ENCODE data around the gene MOB3B. TPM values are rescaled to one million over a fixed set of nuclear protein-coding genes. Genes with fewer than 3 reads are reported as not detected.
"Not testable (repeated sequence)": the region's sequence is repeated elsewhere in the genome, so short reads cannot be mapped to it uniquely, and the experiment has no call there.

MOB3B gene
- total RNA-seq, 2 experiments from 2014 or later = 1.3 TPM

DNA sequence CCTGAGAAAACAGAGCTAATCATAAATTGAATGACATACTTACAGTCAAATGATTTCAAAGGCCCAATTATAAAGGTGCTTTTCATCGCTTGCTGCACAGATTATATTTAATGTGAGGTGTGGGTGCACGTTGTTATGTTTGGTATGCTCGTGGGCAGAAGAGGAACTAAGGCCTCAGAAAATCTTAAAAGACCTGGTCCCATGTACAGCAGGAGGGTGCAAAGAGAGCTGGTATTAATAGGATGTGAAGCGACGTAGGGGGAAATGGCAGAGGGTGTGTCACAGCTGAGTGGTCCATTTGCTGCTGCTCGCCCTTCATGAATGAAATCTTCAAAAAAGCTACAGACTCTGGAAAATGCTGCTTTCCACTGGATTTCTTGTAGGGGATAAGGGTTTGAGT lies 46.0 kb downstream of the MOB3B start:
- Mint-ChIP-seq H3K4me1 (peaks cover 17% of the 10 kb centered on the region), H3K27ac (no peak overlapping the region), H3K4me3 (no peak overlapping the region), H3K9me3 (peaks cover 5% of the 10 kb centered on the region), H3K27me3 (no peaks in the 10 kb centered on the region), H3K36me3 (no peaks in the 10 kb centered on the region)
- no peak for DNase-seq

DNA sequence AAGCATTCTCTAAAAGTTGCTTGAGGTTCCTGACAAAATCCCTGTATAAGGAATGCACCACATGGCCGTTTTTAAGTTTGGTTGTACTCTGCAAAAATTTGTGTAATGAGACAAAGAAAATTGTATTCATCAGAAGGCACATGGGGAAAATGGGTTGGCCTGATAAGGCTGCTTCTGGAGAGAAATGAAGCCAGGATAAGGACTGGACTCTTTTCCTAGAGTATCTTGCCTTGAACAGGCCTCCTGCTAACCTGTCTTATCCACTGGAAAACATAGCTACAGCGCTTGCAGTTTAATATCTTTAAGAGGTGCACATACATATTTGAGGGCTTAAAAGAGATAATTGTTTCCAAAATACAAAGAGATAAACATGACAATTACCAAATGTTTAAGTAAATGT lies 46.9 kb downstream of the MOB3B start:
- H3K27me3 Mint-ChIP-seq = no peaks in the 10 kb centered on the region
- H3K4me3 Mint-ChIP-seq = no peak overlapping the region
- peaks cover 17% of the 10 kb centered on the region for H3K4me1 Mint-ChIP-seq
- H3K9me3 Mint-ChIP-seq = peaks cover 13% of the 10 kb centered on the region
- DNase-seq = no peak
- peaks cover 7% of the 10 kb centered on the region for H3K36me3 Mint-ChIP-seq
- H3K27ac Mint-ChIP-seq = no peak overlapping the region

DNA sequence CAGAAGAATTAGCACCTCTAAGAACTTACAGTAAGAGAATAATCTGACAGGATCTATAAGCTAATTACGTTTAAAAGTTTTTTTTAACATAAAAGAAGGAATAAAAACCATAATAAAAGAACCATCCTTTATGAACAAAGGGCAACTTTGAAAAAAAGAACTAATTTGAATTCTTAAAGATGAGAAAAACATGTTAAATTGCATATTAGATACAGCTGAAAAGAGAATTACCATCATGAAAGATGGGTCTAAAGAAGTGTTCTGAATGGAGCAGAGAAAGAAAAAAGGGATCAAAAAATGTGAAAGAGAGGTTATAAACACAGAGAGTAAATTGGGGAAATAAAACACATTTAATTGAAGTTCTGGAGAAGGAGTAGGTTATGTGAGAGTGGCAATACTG lies 51.3 kb downstream of the MOB3B start:
- H3K9me3 Mint-ChIP-seq = peaks cover 13% of the 10 kb centered on the region
- H3K27me3 Mint-ChIP-seq = no peaks in the 10 kb centered on the region
- H3K36me3 Mint-ChIP-seq = peaks cover 13% of the 10 kb centered on the region
- no peak overlapping the region for H3K27ac Mint-ChIP-seq
- H3K4me1 Mint-ChIP-seq = no peaks in the 10 kb centered on the region
- H3K4me3 Mint-ChIP-seq = no peak overlapping the region
- DNase-seq = no peak

DNA sequence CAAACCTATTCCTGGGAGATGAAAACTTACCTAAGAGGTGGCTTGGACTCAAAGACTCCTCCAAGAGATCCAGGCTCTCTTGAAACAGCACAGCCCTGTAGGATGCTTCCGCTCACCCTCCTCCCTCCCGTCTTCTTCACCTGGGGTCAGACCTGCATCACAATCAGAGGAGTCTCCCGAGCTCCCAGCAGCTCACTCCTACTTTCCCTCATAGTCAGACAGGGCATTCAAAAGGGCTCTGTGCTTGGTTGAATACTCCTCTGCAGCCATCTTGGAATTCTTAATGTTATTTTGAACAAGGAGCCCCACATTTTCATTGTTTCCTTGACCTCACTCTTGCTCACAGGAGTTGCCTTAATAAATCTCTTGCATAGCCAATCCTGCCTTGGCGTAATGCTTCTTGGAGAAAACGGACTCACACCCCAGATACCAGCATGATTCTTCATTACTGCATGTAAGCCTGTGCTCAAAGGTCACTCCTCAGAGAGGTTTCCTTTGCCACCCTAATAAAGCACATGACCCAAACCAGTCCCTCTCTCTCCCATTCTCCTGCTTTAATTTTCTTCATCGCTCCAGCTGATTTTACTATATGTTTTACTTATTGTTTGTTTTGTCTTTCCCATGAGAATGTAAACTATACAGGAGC lies 52.6 kb downstream of the MOB3B start:
- Mint-ChIP-seq H3K27ac (no peak overlapping the region), H3K27me3 (no peaks in the 10 kb centered on the region), H3K9me3 (peaks cover 13% of the 10 kb centered on the region), H3K36me3 (peaks cover 13% of the 10 kb centered on the region), H3K4me1 (no peaks in the 10 kb centered on the region), H3K4me3 (no peak overlapping the region)
- no peak for DNase-seq

DNA sequence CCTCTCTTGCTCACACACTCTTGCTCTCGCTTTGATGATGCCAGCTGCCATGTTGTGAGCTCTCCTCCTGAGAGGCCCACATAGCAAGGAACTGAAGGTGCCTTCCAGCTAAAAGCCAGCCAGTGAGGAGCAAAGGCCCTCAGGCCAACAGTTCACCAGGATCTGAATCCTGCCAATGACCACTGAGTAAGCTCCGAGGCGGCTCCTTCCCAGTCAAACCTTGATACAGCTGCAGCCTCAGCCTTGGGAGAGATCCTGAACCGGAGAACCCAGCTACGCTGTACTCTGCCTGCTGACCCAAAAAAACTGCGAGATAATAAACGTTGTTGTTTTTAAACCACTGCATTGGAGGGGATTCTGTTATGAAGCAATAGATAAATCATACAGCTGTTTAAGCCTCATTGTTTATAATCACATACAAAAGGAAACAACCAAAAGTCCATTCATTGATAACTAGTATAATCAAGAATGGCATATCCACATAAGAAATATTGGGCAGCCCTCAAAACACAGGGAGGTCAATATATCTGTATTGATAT lies 54.5 kb downstream of the MOB3B start:
- Mint-ChIP-seq H3K4me3 (no peak overlapping the region), H3K36me3 (peaks cover 13% of the 10 kb centered on the region), H3K27me3 (no peaks in the 10 kb centered on the region), H3K9me3 (peaks cover 10% of the 10 kb centered on the region), H3K27ac (no peak overlapping the region), H3K4me1 (no peaks in the 10 kb centered on the region)
- DNase-seq = no peak

DNA sequence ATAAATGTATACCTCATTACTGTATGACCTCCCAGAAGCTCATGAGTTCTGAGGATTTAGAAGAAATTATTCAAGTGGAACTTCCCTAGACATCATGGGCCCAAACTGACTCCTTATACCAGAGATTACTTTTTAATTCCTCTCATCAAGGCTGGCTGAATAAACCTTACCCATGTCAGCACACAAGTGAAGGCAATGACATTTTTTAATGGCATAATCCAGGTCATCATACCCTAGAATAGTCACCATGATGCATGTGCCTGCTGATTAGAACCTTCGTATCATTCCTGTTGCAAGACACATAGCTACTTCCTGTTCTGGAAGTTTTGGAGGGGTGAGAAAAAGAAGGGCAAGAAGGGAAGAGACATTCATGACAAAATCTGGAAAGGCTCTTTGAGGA lies 55.3 kb downstream of the MOB3B start:
- Mint-ChIP-seq H3K36me3 (peaks cover 13% of the 10 kb centered on the region), H3K27ac (no peak overlapping the region), H3K4me3 (no peak overlapping the region), H3K27me3 (no peaks in the 10 kb centered on the region), H3K9me3 (peaks cover 10% of the 10 kb centered on the region), H3K4me1 (no peaks in the 10 kb centered on the region)
- no peak for DNase-seq

DNA sequence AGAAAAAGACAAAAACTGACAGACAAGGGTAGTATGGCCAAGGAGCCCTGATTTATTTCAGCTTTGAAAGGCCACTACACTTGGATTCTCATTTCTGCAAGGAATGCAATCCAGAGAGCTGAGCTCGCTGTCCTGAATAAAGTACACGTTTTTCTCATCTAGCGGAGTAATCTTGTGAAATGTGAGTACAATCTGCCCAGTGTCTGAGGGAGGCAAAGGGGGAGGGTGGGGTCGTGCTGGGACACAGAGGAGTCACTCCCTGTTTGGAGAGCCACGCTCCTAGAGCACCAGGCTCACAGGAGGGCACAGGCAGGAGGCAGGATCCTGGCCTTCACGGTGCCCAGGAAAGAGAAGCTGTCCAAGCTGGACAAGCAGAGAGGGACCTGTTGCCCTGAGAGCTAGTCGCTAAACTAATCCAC lies 56.5 kb downstream of the MOB3B start:
- Mint-ChIP-seq H3K27ac (no peak overlapping the region), H3K4me1 (no peaks in the 10 kb centered on the region), H3K27me3 (no peaks in the 10 kb centered on the region), H3K9me3 (peaks cover 4% of the 10 kb centered on the region), H3K4me3 (no peak overlapping the region), H3K36me3 (peaks cover 9% of the 10 kb centered on the region)
- no peak for DNase-seq

DNA sequence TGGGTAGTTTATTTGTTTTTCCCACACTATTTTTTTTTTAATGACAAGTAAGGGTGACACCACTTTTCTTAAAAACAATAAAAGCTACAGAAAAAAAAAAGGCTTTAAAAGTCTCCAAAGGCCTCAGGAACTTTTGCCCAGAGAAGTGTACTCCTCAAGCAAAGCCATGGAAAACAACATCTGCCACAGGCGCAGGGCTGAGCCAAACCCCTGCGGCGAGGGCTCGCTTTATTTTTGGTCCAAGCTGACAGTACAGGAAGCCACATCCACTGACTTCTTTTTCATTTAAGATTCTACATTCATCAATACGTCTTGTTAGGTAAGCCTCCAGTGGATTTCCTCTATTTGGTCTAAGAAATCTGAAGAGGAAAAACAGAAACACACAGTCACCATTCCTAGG lies 57.4 kb downstream of the MOB3B start:
- Mint-ChIP-seq H3K9me3 (no peaks in the 10 kb centered on the region), H3K27me3 (no peaks in the 10 kb centered on the region), H3K4me1 (no peaks in the 10 kb centered on the region), H3K27ac (no peak overlapping the region), H3K4me3 (no peak overlapping the region), H3K36me3 (peaks cover 2% of the 10 kb centered on the region)
- DNase-seq = no peak

DNA sequence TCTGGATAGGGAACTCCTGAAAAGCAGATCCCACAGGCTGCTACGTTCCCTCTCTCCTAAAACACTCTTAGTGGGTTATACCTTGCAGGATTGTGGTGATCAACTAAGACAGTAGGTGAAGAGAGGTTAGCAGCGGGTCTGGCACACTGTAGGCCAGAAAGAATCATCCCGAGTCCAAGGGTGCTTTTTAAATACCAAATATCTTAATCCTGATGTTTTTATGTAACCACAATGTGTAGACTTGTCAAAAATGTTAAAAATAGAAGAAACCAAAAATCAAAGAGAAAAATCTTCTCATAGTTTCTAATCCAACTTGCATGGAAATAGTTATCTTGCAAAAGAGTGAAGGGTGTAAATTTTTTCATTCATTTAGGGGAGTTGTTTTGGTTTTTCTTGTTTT lies 57.8 kb downstream of the MOB3B start:
- Mint-ChIP-seq H3K9me3 (no peaks in the 10 kb centered on the region), H3K4me3 (no peak overlapping the region), H3K36me3 (no peaks in the 10 kb centered on the region), H3K27me3 (no peaks in the 10 kb centered on the region), H3K27ac (no peak overlapping the region), H3K4me1 (no peaks in the 10 kb centered on the region)
- no peak for DNase-seq

DNA sequence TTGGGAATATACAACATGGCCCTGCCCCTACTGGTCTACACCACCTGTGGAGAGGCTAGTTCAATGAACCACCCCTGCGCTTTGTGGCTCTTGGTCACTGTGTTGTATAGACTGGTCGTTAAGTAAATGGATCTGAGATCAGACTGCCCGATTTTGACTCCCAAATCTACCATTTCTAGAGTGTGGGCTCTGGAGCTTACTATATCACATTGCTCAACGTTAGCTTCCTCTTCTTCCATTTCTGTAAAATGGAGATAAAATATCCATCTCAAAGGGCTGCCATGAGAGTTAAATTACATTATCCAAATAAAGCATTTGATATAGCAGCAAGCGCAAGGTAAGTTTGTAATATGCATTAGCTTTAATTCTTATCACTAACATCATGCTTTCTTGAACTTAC lies 58.2 kb downstream of the MOB3B start:
- Mint-ChIP-seq H3K27me3 (no peaks in the 10 kb centered on the region), H3K4me3 (no peak overlapping the region), H3K27ac (no peak overlapping the region), H3K4me1 (no peaks in the 10 kb centered on the region), H3K36me3 (no peaks in the 10 kb centered on the region), H3K9me3 (no peaks in the 10 kb centered on the region)
- DNase-seq = no peak

DNA sequence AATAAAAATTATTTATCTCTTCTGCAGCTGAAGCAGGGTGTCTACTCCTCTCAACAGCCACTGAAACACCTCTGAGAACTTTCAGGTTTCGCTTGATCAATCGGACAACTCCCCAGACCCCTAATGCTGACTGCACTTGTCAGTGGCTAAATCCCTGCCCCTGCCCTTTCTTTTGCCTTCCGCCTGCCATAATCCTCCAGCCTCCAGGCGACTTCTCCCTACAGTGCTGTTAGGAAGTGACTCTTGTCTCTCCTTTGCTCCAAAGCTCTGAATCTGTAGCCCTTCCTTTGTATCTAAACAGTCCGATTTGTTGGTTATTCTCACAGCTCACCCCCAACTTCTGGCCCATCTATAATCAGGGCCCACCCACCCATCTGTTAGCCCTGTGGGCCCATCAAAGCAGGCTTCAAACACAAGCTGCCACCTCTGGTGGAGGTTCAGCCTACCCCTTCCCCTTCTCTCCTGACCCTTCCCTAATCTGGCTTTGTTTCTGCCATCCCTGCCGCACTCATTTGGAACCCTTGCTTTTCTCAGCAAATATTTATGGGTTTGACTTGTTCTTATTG lies 59.2 kb downstream of the MOB3B start:
- Mint-ChIP-seq H3K27me3 (no peaks in the 10 kb centered on the region), H3K4me1 (no peaks in the 10 kb centered on the region), H3K4me3 (no peak overlapping the region), H3K36me3 (no peaks in the 10 kb centered on the region), H3K9me3 (no peaks in the 10 kb centered on the region), H3K27ac (no peak overlapping the region)
- no peak for DNase-seq

DNA sequence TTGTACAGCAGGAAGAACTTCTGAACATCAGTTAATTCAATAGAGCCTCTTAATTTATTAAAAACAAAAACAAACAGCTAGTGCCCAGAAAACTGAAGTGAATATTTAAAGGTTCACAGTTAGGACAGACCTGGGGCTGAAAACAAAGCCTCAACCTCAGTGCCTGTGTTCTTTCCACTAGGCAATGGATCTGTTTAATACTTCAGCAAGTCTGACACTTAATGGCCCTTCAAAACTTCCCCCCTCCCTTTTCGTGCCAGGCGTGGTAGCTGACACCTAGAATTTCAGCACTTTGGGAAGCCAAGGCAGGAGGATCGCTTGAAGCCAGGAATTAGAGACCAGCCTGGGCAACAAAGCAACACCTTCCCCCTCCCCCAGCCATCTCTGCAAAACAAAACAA lies 60.1 kb downstream of the MOB3B start:
- DNase-seq = no peak
- Mint-ChIP-seq H3K27ac (no peak overlapping the region), H3K4me1 (no peaks in the 10 kb centered on the region), H3K9me3 (no peaks in the 10 kb centered on the region), H3K4me3 (no peak overlapping the region), H3K27me3 (no peaks in the 10 kb centered on the region), H3K36me3 (no peaks in the 10 kb centered on the region)

DNA sequence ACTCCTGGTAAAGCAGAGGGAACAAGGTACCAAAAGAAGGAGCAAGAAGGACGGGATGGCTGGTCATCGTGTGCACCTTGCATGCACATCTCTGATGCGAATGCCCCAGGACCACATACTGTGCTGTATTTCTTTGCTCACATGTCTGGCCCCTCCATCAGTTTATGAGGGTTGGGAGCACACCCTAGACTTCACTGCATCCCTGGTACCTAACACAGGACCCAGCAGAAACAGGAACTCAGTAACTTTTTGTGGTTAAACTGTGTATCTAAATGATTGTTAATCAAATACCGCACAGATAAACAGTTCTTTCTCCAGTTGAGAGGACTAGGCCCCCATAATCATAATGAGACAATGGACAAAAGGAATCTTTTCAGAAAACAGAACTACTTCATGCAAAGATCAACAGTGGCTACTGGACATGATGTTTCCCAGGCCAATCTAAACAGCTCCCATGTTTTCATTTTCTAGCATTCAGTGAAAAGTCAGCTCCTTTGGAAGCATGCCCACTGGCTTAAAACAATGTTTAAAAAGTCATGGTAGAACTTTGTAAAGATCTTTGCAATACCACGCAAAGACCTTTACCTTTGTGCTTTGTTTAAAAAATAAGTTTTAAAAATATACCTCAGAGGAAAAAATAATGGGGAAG lies 61.0 kb downstream of the MOB3B start:
- H3K36me3 Mint-ChIP-seq = no peaks in the 10 kb centered on the region

DNA sequence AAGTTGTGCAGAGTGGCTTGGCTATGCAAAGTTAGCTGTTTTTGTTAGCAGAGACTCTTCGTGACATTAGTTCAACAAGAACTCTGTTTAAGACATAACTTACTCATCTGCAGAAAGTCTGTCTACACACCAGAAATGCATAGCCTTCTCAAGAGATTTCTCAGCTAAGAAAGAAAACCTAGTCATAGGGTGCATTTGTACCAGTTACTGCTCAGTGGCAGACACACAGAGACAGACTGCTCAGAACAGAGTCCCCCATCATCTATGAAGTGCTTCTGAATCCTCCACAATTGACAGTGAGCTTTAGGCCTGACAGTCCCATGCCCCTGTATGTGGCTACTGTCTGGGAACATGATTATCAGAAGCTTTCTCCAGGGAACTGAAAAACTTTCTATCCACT lies 61.6 kb downstream of the MOB3B start:
- H3K27ac Mint-ChIP-seq = no peak overlapping the region
- no peaks in the 10 kb centered on the region for H3K4me1 Mint-ChIP-seq
- no peaks in the 10 kb centered on the region for H3K36me3 Mint-ChIP-seq
- H3K27me3 Mint-ChIP-seq = no peaks in the 10 kb centered on the region
- DNase-seq = no peak
- no peaks in the 10 kb centered on the region for H3K9me3 Mint-ChIP-seq
- H3K4me3 Mint-ChIP-seq = no peak overlapping the region

More for the DNA sequence above, 61.0 kb downstream of the MOB3B start:
- Mint-ChIP-seq H3K27me3 (no peaks in the 10 kb centered on the region), H3K4me3 (no peak overlapping the region), H3K4me1 (no peaks in the 10 kb centered on the region), H3K27ac (no peak overlapping the region), H3K9me3 (no peaks in the 10 kb centered on the region)
- no peak for DNase-seq

DNA sequence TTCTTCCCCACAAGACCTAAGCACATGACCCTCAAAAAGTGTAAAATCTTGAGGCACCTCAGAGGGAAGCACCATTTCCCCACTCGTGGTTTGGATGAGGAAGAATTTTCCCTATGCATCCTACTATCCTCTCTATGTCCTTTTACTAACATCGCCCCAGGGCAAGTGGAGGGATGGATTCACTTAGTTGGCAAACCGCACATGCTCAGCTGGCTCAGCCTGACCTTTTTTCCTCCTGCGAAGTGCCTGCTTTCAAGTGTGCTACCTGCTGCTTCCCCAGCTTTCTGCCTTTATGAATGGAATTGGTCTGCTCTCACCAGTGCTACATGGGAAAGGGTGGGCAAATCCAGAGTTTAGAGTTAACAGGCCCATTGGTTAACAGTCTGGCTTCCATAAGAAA lies 62.1 kb downstream of the MOB3B start:
- H3K4me3 Mint-ChIP-seq = no peak overlapping the region
- no peak for DNase-seq
- no peaks in the 10 kb centered on the region for H3K36me3 Mint-ChIP-seq
- H3K27me3 Mint-ChIP-seq = no peaks in the 10 kb centered on the region
- no peaks in the 10 kb centered on the region for H3K4me1 Mint-ChIP-seq
- no peaks in the 10 kb centered on the region for H3K9me3 Mint-ChIP-seq
- no peak overlapping the region for H3K27ac Mint-ChIP-seq

DNA sequence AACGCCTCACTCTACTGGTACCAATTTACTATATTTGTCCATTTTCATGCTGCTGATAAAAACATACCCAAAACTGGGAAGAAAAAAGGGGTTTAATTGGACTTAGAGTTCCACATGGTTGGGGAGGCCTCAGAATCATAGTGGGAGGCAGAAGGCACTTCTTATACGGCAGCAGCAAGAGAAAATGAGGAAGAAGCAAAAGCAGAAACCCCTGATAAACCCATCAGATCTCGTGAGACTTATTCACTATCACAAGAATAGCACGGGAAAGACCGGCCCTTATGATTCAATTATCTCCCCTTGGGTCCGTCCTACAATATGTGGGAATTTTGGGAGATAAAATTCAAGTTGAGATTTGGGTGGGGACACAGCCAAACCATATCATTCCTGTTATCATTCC lies 63.1 kb downstream of the MOB3B start:
- H3K27ac Mint-ChIP-seq, H3K4me1 Mint-ChIP-seq, H3K27me3 Mint-ChIP-seq, H3K36me3 Mint-ChIP-seq, H3K9me3 Mint-ChIP-seq, DNase-seq, H3K4me3 Mint-ChIP-seq: not testable (repeated sequence)

All from activated naive CD8-positive, alpha-beta T cell treated with anti-CD3 and anti-CD28 coated beads for 36 hours (primary cell).